Measurements from ENCODE around the gene CEP68.
"Not testable (repeated sequence)": the region's sequence is repeated elsewhere in the genome, so short reads cannot be mapped to it uniquely, and the experiment has no call there.

CEP68 gene

DNA sequence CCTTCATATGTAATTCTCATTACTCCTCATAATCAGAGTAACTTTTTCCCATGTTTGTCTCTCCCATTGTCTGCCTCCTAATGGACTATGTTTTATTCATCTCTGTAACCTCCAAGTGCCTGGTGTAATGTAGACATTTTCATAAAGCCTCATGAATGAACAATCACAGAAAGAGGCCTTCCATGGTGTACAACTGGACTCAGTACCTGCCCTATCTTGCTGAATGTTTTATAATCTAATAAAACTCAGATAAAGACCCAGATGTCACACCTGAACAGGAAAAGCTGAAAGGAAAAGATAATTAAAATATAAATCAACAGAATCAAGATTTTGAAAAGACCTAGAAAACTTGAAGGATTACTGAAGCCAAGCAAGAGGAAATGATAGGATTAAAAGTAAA lies 37.0 kb downstream of the CEP68 start:
- DNase-seq: no peak

- DNase-seq: no peak
Measured at GRCh38 chr2:65096948-65097347, 40.7 kb downstream of the CEP68 start.

DNA sequence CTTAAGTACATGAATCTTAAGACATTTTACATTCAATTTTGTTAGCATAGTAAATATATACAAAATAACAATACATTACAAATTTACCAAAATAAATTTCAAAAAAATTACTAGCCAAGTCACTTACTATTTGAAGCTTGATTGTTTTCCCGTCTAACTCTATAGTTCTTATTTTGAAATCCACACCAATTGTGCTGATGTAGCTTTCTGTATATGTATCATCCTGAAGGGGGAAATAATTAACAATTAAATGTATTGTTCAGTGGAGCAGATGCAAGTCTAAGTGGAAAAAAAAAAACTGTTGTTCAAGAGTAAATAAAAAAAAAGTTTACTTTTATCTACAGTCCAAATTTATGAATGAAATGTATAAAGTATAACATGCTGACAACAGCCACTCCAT lies 41.6 kb downstream of the CEP68 start:
- no peak for DNase-seq

- no peak for DNase-seq
Measured at GRCh38 chr2:65098741-65099140, 42.5 kb downstream of the CEP68 start.

DNA sequence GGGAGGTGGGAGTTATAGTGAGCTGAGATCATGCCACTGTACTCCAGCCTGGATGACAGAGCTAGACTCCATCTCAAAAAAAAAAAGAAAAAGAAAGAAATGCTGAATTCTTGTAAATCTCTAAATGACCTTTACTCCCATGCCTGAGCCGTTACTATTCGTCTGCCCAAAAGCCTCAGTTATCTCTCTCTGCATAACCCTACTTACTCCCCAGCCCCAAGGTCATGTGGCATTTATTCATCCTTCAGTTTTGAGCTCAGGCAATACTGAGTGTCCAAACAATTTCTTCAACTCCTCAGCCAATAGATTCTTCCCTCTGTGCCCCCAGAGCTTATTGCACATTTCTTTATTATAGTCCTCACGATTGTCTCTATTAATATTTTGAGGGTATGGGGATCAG lies 44.9 kb downstream of the CEP68 start:
- DNase-seq: no peak

DNA sequence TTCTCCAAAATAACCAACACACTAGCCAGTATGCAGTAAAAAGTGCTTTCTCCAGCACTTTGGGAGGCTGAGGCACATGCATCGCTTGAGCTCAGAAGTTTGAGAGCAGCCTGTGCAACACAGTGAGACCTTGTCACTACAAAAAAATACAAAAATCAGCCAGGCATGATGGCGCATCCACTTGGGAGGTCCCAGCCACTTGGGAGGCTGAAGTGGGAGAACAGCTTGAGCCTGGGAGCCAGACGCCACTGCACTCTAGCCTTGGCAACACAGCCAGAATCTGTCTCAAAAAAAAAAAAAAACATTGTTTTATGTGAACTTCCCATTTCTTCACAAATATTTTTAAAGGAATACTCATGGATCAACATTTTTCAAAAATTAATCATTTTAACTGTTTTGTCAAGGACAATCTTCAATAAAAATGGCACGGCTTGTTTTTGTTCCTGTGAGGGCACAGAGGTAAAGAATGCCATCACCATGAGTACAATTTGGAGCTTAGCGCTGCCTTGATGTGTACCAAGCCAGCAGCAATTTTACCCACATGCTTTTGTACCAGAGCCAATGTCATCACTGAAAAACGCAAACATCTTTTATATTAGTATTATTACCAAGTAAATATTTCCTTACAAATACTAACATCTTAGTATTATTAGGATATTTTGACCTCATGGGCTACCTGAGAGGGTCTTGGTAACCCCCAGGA lies 46.9 kb downstream of the CEP68 start:
- no peak for DNase-seq

DNA sequence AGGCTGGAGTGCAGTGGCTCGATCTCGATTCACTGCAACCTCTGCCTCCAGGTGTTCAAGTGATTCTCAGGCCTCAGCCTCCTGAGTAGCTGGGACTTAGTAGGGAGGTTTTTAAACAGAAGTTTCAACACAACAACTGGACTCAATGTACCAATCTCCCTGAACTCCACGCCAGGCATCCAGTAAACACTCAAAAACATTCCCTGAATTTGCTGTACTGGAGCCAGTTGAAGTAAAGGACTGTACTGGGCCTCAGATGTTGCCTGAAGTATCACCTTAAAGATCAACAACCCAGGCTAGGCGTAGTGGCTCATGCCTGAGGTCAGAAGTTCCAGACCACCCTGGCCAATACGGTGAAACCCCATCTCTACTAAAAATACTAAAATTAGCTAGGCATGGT lies 51.3 kb downstream of the CEP68 start:
- no peak for DNase-seq

DNA sequence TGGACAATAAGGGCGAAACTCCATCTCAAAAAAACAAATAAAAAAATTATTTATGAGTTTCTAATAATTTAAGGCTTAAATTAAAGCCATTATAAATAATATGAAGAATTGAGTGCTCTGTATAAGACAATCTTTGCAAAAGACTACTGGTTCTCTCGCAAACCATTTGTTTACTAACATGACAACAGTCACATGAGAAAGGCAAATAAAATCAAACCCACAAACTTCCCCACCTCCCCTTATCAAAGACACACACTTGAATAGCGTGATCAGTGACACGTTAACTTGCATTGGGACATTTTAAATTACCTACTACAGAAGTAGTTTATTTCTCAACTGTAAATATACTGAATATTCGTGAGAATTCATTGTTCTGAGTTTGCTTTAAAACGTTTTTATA lies 52.6 kb downstream of the CEP68 start:
- DNase-seq: no peak

DNA sequence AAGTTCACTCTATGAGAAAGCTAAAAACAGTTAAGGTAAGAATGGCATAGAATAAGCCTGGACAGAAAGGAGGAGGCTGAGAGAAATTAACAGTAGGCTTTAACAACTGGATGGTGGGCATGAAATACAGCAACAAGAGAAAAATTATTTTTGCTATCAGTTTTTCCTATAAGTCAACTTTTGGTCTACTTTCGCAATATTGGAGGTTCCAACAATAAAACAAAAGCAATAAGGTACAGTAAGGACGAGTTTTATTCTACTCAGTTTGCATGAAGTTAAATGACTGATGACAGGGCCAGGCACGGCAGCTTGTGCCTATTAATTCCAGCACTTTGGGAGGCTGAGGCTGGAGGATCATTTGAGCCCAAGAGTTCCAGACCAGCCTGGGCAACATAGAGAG lies 56.4 kb downstream of the CEP68 start:
- DNase-seq: no peak

DNA sequence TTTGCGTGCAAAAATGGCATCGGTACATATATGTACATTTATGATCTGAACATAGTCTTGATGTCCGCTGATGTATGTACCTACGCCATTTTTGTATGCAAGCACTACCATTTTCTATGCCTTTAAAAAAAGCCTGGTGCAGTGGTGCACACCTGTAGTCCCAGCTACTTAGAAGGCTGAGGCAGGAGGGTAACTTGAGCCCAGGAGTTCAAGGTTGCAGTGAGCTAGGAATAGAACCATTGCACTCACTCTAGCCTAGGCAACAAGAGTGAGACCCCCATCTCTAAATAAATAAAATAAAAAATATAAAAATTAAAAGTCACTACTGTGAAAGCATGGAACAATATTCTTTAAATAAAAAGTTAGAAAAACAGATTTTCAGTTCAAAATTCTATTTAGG lies 57.0 kb downstream of the CEP68 start:
- DNase-seq: no peak

- DNase-seq: no peak
Measured at GRCh38 chr2:65113816-65114215, 57.6 kb downstream of the CEP68 start.

GRCh38 chr2:65114921-65115320 lies 58.7 kb downstream of the CEP68 start:
- DNase-seq: no peak

GRCh38 chr2:65116645-65117044 lies 60.4 kb downstream of the CEP68 start:
- DNase-seq: no peak

DNA sequence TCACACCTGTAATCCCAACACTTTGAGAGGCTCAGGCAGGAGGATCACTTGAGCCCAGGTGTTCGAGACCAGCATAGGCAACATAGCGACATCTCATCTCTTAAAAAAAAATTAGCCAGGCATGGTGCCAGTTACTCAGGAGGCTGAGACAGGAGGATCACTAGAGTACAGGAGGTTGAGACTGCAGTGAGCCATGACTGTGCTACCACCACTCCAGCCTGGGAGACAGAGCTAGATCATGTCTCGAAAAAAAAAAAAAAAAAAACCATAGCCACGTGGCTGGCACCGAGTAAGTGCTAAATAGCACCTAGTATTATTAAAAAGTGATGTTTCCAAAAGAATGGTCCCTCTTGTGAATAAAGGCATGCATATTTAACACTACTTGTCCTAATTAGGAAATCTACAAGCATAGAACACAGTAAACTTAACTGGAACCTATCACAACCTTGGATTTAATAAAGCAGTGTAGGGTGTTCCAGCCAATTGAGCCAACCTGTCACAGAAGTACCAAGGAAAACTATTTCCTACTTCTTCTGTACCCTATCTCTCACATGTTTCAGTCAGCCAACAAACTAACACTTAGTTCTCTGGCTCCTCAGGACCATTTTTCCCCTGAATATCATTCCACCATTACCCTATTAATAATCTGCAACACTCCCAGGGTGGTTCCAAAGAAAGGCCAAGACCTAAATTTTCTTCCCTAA lies 64.9 kb downstream of the CEP68 start:
- no peak for DNase-seq

GRCh38 chr2:65122313-65122712 lies 66.1 kb downstream of the CEP68 start:
- no peak for DNase-seq

DNA sequence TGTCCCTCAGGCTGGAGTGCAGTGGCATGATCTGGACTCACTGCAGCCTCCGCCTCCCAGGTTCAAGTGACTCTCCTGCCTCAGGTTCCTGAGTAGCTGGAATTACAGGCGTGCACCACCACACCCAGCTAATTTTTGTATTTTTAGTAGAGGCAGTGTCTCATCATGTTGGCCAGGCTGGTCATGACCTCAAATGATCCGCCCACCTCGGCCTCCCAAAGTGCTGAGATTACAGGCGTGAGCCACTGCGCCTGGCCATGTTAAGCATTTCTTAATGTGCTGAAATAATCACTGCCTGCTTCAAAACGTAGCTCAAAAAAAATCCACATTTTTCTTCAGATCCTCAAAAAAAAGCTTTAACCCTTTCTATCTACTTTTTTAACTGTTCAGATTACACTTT lies 69.2 kb downstream of the CEP68 start:
- not testable (repeated sequence) for DNase-seq

DNA sequence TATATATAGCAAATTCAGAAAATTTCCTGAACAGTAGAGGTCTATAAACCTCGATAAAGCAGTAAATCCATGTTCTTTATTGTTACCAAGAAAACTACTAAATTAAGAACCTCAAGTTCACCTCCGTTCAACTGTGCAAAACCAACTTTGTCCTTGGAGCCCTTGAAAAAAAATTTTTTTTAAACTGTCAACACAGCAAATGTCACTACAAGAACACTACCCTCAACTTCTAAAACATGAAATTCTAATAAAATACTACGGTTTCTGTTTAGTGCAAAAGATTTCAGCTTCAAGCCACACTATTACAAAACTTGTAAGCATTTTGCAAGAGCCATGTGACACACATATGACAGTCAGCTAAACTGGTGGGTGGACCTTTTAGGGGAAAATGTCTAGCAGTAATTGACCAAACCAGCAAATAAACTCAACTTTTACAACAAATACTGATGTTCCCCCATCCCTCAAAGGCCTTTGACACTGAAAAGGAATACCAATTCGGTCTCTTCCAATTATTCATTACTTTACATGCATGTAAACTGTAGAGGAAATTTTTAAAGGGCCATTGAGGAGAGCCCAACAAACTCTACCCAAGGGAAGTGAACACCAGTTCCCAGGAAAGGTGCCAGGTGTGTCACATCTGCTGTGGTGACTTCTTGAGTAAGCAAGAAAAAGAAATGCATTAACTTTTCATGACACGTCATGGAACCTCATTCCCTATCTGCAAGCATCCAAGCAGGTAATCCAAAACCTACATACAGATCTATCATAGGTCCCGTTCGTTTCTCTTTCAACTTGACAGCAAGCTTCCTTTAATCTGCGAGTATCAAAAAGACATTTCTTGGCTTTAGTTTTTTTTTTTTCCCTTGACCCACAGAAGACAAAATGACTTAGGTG lies 72.3 kb downstream of the CEP68 start:
- DNase-seq: no peak

GRCh38 chr2:65129286-65129825 lies 73.1 kb downstream of the CEP68 start:
- DNase-seq: no peak

DNA sequence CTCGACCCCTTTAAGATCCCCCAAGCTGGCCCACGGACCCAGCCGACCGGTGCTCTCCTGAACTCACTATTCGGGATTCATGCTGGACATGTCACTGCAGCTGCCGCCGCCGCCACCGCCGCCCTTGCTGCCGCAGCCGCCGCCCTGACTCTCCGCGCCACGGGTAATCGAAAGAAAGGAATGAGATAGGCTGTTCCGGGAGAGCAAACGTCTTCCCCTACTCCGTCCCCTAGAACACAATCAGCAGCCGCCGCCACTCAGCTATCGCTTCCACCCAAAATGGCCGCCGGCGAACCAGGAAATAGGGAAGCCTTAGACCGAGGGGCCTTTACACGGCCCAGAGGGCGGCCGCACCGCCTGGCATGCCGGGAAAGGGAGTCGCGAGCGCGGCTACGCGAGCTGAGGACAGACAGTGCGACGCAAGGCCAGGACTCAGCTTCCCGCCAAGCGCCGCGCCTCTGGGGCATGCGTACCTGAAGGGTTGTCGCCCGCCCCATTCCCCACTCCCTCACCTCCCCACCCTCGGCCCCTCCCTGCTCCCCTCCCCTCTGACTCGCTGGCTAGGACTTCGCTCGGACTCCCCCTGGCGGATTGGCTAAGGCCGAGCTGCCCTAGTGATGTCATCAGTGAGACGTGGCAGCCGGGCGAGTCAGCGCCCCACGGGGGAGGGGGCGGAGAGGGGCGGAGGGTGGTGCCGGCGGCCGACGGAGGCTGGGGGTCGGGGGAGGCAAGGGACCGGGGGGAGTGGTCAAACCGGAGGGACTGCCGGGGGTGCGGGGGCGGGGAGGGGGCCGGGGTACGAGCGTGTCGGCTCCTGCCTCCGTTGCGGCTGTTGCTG lies 73.8 kb downstream of the CEP68 start, which contains the start of gene RAB1A:
RAB1A (minus strand) TSS at position 281 of the 838 bp plus-strand sequence; CDS start at position 90, 191 bp downstream.
- peak; percentile 97 for DNase-seq

GRCh38 chr2:65130664-65131175 lies 74.5 kb downstream of the CEP68 start:
- peak; percentile 55 for DNase-seq

DNA sequence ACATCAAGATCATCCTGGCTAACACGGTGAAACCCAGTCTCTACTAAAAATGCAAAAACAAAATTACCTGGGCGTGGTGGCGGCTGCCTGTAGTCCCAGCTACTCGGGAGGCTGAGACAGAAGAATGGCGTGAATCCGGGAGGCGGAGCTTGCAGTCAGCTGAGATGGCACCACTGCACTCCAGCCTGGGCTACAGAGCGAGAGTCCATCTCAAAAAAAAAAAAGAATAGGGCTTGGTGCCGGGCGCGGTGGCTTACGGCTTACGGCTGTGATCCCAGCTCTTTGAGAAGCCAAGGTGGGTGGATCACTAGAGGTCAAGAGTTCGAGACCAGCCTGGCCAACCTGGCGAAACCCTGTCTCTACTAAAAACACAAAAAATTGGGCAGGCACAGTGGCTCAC lies 76.7 kb downstream of the CEP68 start:
- DNase-seq: not testable (repeated sequence)

DNA sequence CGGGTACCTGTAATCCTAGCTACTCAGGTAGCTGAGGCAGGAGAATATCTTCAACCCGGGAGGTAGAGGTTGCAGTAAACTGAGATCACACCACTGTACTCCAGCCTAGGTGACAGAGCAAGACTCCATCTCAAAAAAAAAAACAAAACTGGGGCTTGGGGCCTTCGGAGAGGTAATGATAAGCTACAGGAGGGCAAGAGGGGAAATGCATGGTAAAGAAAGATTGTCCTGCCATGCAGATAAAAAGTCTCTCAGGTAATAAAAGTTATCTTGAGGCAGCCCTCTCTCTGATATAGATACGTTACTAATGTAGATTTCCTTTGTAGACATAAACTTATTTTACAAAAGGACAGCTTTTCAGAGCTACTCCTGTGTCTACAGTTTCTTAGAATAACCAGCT lies 77.4 kb downstream of the CEP68 start:
- no peak for DNase-seq
